ENCODE data around the gene C1orf198. TPM values are rescaled to one million over a fixed set of nuclear protein-coding genes. Genes with fewer than 3 reads are reported as not detected.

C1orf198 gene
- total and polyA plus RNA-seq, 4 donors: 3.9 to 11.1 (median 10.4) TPM

GRCh38 chr1:230896779-230897178 is 28.5 kb upstream of the C1orf198 start:
- Histone ChIP-seq H3K4me3 (ENCODE audit: low read depth in 1 of 3, low read length in 3 of 3) (no peak overlapping the region), H3K27me3 (ENCODE audit: control insufficient read depth in 4 of 4, insufficient read depth in 4 of 4, low read length in 3 of 4) (no peaks in the 10 kb centered on the region), H3K9me3 (ENCODE audit: control insufficient read depth in 4 of 4, low read length in 3 of 4) (no peaks in the 10 kb centered on the region), H3K4me1 (ENCODE audit: control insufficient read depth in 4 of 4, insufficient read depth in 4 of 4, low read length in 3 of 4) (no peaks in the 10 kb centered on the region), H3K36me3 (ENCODE audit: control insufficient read depth in 4 of 4, insufficient read depth in 3 of 4, low read depth in 1 of 4, low read length in 3 of 4) (no peaks in the 10 kb centered on the region), H3K27ac (ENCODE audit: low read depth in 1 of 2, low read length in 2 of 2) (no peak overlapping the region), H3K9ac (ENCODE audit: low read depth in 1 of 2, low read length in 2 of 2) (no peak overlapping the region)
- WGBS: 71% methylated on average over 1 of the region's 1 CpG
- TF ChIP-seq TAF1 (conservative IDR thresholded peaks at IDR 0.05) (no peak), FOXA1 (IDR thresholded peaks at IDR 0.05) (no peak), FOXA2 (IDR thresholded peaks at IDR 0.05) (no peak), SP1 (IDR thresholded peaks at IDR 0.05) (no peak), GABPA (IDR thresholded peaks at IDR 0.05 in 1 of 2, conservative IDR thresholded peaks at IDR 0.05 in 1 of 2) (no peak), CTCF (IDR thresholded peaks at IDR 0.05; ENCODE audit: low read depth, low read length, missing input control) (no peak), ZBTB33 (IDR thresholded peaks at IDR 0.05) (no peak), RXRA (IDR thresholded peaks at IDR 0.05) (no peak), REST (IDR thresholded peaks at IDR 0.05) (no peak), ATF3 (IDR thresholded peaks at IDR 0.05) (no peak), EGR1 (IDR thresholded peaks at IDR 0.05; ENCODE audit: low read depth in 2 of 2) (no peak), NR2F2 (IDR thresholded peaks at IDR 0.05) (no peak), JUND (IDR thresholded peaks at IDR 0.05) (no peak), MAX (IDR thresholded peaks at IDR 0.05) (no peak)
- DNase-seq (ENCODE audit: low spot score): no peak

GRCh38 chr1:230895452-230895851 is 27.1 kb upstream of the C1orf198 start:
- Histone ChIP-seq H3K4me3 (ENCODE audit: low read depth in 1 of 3, low read length in 3 of 3) (no peak overlapping the region), H3K27ac (ENCODE audit: low read depth in 1 of 2, low read length in 2 of 2) (no peak overlapping the region), H3K27me3 (ENCODE audit: control insufficient read depth in 4 of 4, insufficient read depth in 4 of 4, low read length in 3 of 4) (no peaks in the 10 kb centered on the region), H3K4me1 (ENCODE audit: control insufficient read depth in 4 of 4, insufficient read depth in 4 of 4, low read length in 3 of 4) (no peaks in the 10 kb centered on the region), H3K9me3 (ENCODE audit: control insufficient read depth in 4 of 4, low read length in 3 of 4) (no peaks in the 10 kb centered on the region), H3K9ac (ENCODE audit: low read depth in 1 of 2, low read length in 2 of 2) (no peak overlapping the region), H3K36me3 (ENCODE audit: control insufficient read depth in 4 of 4, insufficient read depth in 3 of 4, low read depth in 1 of 4, low read length in 3 of 4) (no peaks in the 10 kb centered on the region)
- TF ChIP-seq RXRA (IDR thresholded peaks at IDR 0.05) (no peak), SP1 (IDR thresholded peaks at IDR 0.05) (no peak), HNF4G (IDR thresholded peaks at IDR 0.05) (no peak), RAD21 (IDR thresholded peaks at IDR 0.05) (no peak), JUND (IDR thresholded peaks at IDR 0.05) (no peak), TAF1 (conservative IDR thresholded peaks at IDR 0.05) (no peak)
- no peak for DNase-seq (ENCODE audit: low spot score)
- WGBS: 94% methylated on average over 2 of the region's 2 CpGs
